ENCODE data around the gene VOPP1. TPM values are rescaled to one million over a fixed set of nuclear protein-coding genes. Genes with fewer than 3 reads are reported as not detected.

Gene VOPP1
- total RNA-seq, 2 experiments from 2014 or later: 32.6 to 34.7 TPM

DNA sequence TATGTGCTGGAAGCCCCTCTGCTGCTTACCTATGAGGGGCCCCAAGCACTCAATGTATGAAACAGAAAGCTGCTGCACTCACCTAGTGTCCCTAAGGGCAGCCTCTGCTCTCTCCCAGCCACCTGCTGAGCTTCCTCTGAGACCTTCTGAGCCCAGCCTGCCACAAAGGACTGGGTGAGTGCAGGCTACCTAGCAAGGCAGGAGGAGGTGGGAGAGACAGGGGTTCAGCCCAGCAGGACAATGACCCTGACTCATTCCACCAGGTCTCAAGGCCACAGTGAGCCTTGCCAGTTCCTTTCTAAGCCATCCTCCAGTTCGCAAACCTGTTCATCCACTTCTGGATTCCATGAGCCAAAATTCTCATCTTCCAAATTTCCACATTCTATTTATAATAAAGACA is 16.3 kb downstream of the VOPP1 start:
- POLR2A ChIA-PET: interaction anchor here (2.3 to 2.9 kb wide), 2 partner anchors 13 to 22 kb away, joined by 8 to 14 read pairs; no protein-coding TSS in a partner anchor
- no peak overlapping the region for H3K4me3 Mint-ChIP-seq

DNA sequence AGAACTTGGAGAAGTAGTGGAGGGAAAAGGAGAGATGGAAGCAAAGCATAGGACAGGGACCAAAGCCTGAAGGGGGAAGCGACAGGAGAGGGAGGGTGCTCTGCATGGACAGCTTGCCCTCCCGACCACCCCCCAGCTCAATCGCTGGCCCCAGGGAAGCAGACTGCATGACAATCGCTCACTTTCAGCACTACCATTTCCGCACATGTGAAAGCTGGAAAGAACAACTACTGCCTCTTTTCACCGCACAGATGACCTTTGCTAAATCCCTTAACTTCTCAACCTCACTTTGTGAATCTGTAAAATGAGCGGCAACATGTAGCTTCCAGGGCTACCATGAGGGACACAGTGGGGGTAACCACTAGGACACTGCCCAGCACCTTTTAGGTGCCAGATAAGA is 17.1 kb downstream of the VOPP1 start:
- intact Hi-C loops (cut with micrococcal nuclease): no loop called here
- peaks cover 21% of the 10 kb centered on the region for H3K36me3 Mint-ChIP-seq (ENCODE audit: low read depth)

More for the DNA sequence above, 16.3 kb downstream of the VOPP1 start:
- H3K27ac Mint-ChIP-seq: peak overlapping the region; percentile 39
- CTCF ChIA-PET: interaction anchor here (1.0 to 1.3 kb wide), 3 partner anchors 13 to 22 kb away, joined by 3 to 4 read pairs (median 3); no protein-coding TSS in a partner anchor
- intact Hi-C loops (cut with micrococcal nuclease): loop anchor here (2.0 kb wide), 1 partner anchor 21 kb away; no protein-coding TSS in a partner anchor
- H3K36me3 Mint-ChIP-seq (ENCODE audit: low read depth): peaks cover 26% of the 10 kb centered on the region
- H3K9me3 Mint-ChIP-seq: no peaks in the 10 kb centered on the region
- H3K4me1 Mint-ChIP-seq (ENCODE audit: low read depth): peaks cover 91% of the 10 kb centered on the region
- DNase-seq (no peak), ATAC-seq (peak; percentile 16)
- no peaks in the 10 kb centered on the region for H3K27me3 Mint-ChIP-seq
- TF ChIP-seq, protein P1, sequence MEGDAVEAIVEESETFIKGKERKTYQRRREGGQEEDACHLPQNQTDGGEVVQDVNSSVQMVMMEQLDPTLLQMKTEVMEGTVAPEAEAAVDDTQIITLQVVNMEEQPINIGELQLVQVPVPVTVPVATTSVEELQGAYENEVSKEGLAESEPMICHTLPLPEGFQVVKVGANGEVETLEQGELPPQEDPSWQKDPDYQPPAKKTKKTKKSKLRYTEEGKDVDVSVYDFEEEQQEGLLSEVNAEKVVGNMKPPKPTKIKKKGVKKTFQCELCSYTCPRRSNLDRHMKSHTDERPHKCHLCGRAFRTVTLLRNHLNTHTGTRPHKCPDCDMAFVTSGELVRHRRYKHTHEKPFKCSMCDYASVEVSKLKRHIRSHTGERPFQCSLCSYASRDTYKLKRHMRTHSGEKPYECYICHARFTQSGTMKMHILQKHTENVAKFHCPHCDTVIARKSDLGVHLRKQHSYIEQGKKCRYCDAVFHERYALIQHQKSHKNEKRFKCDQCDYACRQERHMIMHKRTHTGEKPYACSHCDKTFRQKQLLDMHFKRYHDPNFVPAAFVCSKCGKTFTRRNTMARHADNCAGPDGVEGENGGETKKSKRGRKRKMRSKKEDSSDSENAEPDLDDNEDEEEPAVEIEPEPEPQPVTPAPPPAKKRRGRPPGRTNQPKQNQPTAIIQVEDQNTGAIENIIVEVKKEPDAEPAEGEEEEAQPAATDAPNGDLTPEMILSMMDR (IDR thresholded peaks at IDR 0.05): no peak

DNA sequence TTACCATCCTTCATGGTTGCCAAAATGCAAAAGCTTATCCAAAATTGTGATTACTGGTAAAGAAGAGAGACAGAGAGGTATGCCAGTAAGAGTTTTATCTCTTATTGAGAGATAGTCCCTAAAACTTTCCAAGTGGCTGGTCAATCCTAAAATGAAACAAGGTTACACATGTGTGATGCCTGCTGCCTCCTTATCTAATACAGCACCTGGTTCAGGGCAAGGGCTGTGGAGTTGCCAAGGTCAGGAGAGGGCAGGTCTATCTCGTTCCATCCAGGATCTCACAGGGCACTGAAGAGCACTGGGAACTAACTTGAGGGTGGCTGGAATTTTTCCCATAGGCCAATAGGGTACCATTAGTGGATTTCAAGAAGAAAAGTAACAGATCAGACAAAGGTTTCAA is 18.3 kb downstream of the VOPP1 start:
- no peak overlapping the region for H3K4me3 Mint-ChIP-seq
- ChIA-PET CTCF (interaction anchor here (1.0 kb wide), 1 partner anchor 10 kb away, joined by 3 read pairs; no protein-coding TSS in a partner anchor), POLR2A (interaction anchor here (1.5 to 2.9 kb wide), 3 partner anchors 10 to 16 kb away, joined by 4 to 8 read pairs (median 5); no protein-coding TSS in a partner anchor)
- H3K4me1 Mint-ChIP-seq (ENCODE audit: low read depth): peaks cover 88% of the 10 kb centered on the region
- H3K9me3 Mint-ChIP-seq: no peaks in the 10 kb centered on the region
- ATAC-seq (no peak), DNase-seq (no peak)
- intact Hi-C loops (cut with micrococcal nuclease): no loop called here
- peaks cover 21% of the 10 kb centered on the region for H3K36me3 Mint-ChIP-seq (ENCODE audit: low read depth)
- no peaks in the 10 kb centered on the region for H3K27me3 Mint-ChIP-seq
- TF ChIP-seq, protein P1 (IDR thresholded peaks at IDR 0.05): no peak
- H3K27ac Mint-ChIP-seq: no peak overlapping the region

More for the DNA sequence above, 17.1 kb downstream of the VOPP1 start:
- TF ChIP-seq, protein P1 (IDR thresholded peaks at IDR 0.05): no peak
- Mint-ChIP-seq H3K9me3 (no peaks in the 10 kb centered on the region), H3K27ac (no peak overlapping the region), H3K4me1 (ENCODE audit: low read depth) (peaks cover 89% of the 10 kb centered on the region), H3K27me3 (no peaks in the 10 kb centered on the region), H3K4me3 (no peak overlapping the region)
- DNase-seq (no peak), ATAC-seq (no peak)
- CTCF ChIA-PET: interaction anchor here (1.3 kb wide), 1 partner anchor 21 kb away, joined by 4 read pairs; no protein-coding TSS in a partner anchor
- POLR2A ChIA-PET: interaction anchor here (1.0 to 2.9 kb wide), 5 partner anchors 11 to 21 kb away, joined by 3 to 14 read pairs (median 5); partner anchors contain the start of gene VOPP1

DNA sequence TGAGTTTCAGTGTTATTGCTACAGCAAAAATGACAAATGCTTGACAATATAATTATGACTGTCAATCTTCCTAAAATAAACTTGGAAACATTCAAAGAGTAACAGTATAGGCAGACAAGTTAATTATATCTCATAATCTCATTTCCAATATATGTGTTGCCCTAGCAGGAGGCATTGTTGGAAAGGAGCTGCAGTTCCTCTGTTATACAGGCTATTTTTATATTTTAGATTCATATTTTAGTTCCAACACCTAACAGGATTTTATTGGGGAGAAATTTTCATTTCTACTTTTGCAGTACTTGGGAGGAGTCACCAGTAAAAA is 19.3 kb downstream of the VOPP1 start:
- no peak for ATAC-seq
- intact Hi-C loops (cut with micrococcal nuclease): no loop called here
- Mint-ChIP-seq H3K4me3 (no peak overlapping the region), H3K4me1 (ENCODE audit: low read depth) (peaks cover 91% of the 10 kb centered on the region), H3K9me3 (no peaks in the 10 kb centered on the region), H3K36me3 (ENCODE audit: low read depth) (peaks cover 21% of the 10 kb centered on the region), H3K27me3 (no peaks in the 10 kb centered on the region), H3K27ac (no peak overlapping the region)
- POLR2A ChIA-PET: interaction anchor here (1.0 to 1.3 kb wide), 3 partner anchors 9 to 18 kb away, joined by 3 read pairs; no protein-coding TSS in a partner anchor
- TF ChIP-seq, protein P1 (IDR thresholded peaks at IDR 0.05): no peak
- DNase-seq: no peak
- CTCF ChIA-PET: interaction anchor here (0.9 to 1.6 kb wide), 3 partner anchors 9 to 138 kb away, joined by 3 to 4 read pairs (median 3); no protein-coding TSS in a partner anchor

DNA sequence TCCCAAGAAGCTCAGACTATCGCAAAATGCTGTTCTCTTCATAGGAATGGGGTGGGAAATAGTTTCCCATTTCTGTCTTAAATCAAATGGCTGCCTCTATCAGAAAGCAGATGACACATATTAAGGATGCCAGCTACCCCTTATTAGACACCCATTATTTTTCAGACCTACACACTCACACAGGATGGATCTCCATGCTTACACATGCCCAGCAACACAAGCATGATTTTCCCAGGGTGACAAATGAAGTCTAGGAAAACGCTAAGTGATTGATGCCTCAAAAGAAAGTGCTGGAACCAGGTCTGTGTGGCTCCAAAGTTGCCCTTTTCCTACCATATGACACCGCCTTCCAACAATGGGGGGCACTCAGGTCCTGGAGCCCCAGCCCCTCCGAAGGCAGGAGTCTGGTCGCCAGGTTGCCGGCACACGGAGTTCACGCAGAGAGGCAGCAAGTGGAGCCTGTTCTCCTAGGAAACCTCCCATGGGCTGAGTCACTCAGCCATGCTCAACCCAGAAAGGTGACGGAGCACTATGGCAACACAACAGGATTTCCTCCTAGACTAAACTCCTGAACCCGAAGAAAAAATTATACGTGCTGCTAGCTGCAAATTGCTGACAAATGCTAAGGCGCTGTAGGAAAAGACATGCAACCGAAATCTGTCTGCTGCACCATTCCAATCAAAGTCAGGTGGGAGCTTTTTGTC is 19.8 kb downstream of the VOPP1 start:
- ATAC-seq (no peak), DNase-seq (no peak)
- TF ChIP-seq, protein P1 (IDR thresholded peaks at IDR 0.05): no peak
- H3K27me3 Mint-ChIP-seq: no peaks in the 10 kb centered on the region
- intact Hi-C loops (cut with micrococcal nuclease): no loop called here
- CTCF ChIA-PET: interaction anchor here (0.9 to 1.6 kb wide), 2 partner anchors 13 to 137 kb away, joined by 3 to 4 read pairs; no protein-coding TSS in a partner anchor
- no peaks in the 10 kb centered on the region for H3K9me3 Mint-ChIP-seq
- peaks cover 91% of the 10 kb centered on the region for H3K4me1 Mint-ChIP-seq (ENCODE audit: low read depth)
- H3K4me3 Mint-ChIP-seq: no peak overlapping the region
- H3K27ac Mint-ChIP-seq: no peak overlapping the region
- POLR2A ChIA-PET: interaction anchor here (1.0 to 1.3 kb wide), 3 partner anchors 9 to 18 kb away, joined by 3 read pairs; no protein-coding TSS in a partner anchor
- peaks cover 21% of the 10 kb centered on the region for H3K36me3 Mint-ChIP-seq (ENCODE audit: low read depth)
